ENCODE measurements around the gene CARD9.

Gene CARD9

GRCh38 chr9:136335296-136336155, 37.9 kb downstream of the CARD9 start:
- no peak for DNase-seq (ENCODE audit: low spot score)

- DNase-seq (ENCODE audit: low spot score), result no peak
These were observed 38.9 kb downstream of the CARD9 start for GRCh38 chr9:136334541-136334940.

- DNase-seq (ENCODE audit: low spot score), result no peak
These were observed 40.0 kb downstream of the CARD9 start for GRCh38 chr9:136333486-136333885.

GRCh38 chr9:136333045-136333444, 40.4 kb downstream of the CARD9 start:
- no peak for DNase-seq (ENCODE audit: low spot score)

GRCh38 chr9:136332482-136332983, 40.9 kb downstream of the CARD9 start:
- DNase-seq (ENCODE audit: low spot score), result no peak

GRCh38 chr9:136331556-136332481, 41.6 kb downstream of the CARD9 start:
- no peak for DNase-seq (ENCODE audit: low spot score)

GRCh38 chr9:136331030-136331429, 42.4 kb downstream of the CARD9 start:
- DNase-seq (ENCODE audit: low spot score), result no peak

GRCh38 chr9:136330406-136330990, 43.0 kb downstream of the CARD9 start:
- no peak for DNase-seq (ENCODE audit: low spot score)

- no peak for DNase-seq (ENCODE audit: low spot score)
These were observed 43.6 kb downstream of the CARD9 start for GRCh38 chr9:136329636-136330405.

GRCh38 chr9:136329211-136329627, 44.2 kb downstream of the CARD9 start:
- DNase-seq (ENCODE audit: low spot score), result no peak

- no peak for DNase-seq (ENCODE audit: low spot score)
These were observed 44.8 kb downstream of the CARD9 start for GRCh38 chr9:136328622-136329041.

GRCh38 chr9:136328011-136328621, 45.4 kb downstream of the CARD9 start:
- DNase-seq (ENCODE audit: low spot score), result no peak

- peak; percentile 86 for DNase-seq (ENCODE audit: low spot score)
These were observed 46.0 kb downstream of the CARD9 start, which contains the start of gene GPSM1 for GRCh38 chr9:136327304-136327974. Gene GPSM1, plus strand, starts transcription at chr9:136327539. Its CDS starts 157 bp downstream, at chr9:136327696.

- no peak for DNase-seq (ENCODE audit: low spot score)
These were observed 46.6 kb downstream of the CARD9 start for GRCh38 chr9:136326761-136327303.

GRCh38 chr9:136326061-136326760, 47.3 kb downstream of the CARD9 start:
- DNase-seq (ENCODE audit: low spot score), result peak; percentile 98

- no peak for DNase-seq (ENCODE audit: low spot score)
These were observed 48.1 kb downstream of the CARD9 start for GRCh38 chr9:136325358-136325757.

GRCh38 chr9:136324501-136325300, 48.8 kb downstream of the CARD9 start:
- DNase-seq (ENCODE audit: low spot score), result no peak

GRCh38 chr9:136323371-136323789, 50.1 kb downstream of the CARD9 start:
- no peak for DNase-seq (ENCODE audit: low spot score)
